ENCODE results near the gene CDK14.

The CDK14 gene

GRCh38 chr7:90838799-90839198 lies 242.7 kb downstream of the CDK14 start:
- no peak for TF ChIP-seq CTCF (IDR thresholded peaks at IDR 0.05; ENCODE audit: insufficient read depth, low read length, poor library complexity, severe bottlenecking)
- Histone ChIP-seq H3K4me3 (replicated peaks; ENCODE audit: low read depth, low read length) (no peak overlapping the region), H3K36me3 (ENCODE audit: control insufficient read depth, insufficient read depth, low read length) (no peaks in the 10 kb centered on the region), H3K27me3 (replicated peaks; ENCODE audit: control insufficient read depth, insufficient read depth, low read length) (no peaks in the 10 kb centered on the region)
- DNase-seq (ENCODE audit: extremely low read depth, insufficient read length) = no peak

DNA sequence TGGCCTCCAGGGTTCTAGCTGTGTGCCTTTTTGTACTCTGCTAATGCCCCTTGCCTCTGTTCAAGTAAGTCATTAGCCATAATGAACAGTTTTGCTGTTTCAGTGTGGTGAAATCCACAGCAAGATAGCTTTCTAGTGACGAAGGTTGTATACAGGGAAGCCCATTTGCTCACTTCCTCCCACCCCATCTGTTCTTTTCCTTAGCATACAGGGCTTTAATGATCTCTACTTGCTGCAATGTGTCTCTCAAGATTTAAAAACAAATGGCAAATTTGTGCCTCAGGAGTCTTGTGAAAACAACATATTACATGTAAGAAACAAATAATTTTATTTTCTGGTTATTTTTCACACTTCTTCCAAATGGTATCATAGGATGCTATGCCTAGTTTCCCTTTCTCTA lies 243.2 kb downstream of the CDK14 start:
- no peak for DNase-seq (ENCODE audit: extremely low read depth, insufficient read length)
- Histone ChIP-seq H3K4me3 (replicated peaks; ENCODE audit: low read depth, low read length) (no peak overlapping the region), H3K36me3 (ENCODE audit: control insufficient read depth, insufficient read depth, low read length) (no peaks in the 10 kb centered on the region), H3K27me3 (replicated peaks; ENCODE audit: control insufficient read depth, insufficient read depth, low read length) (no peaks in the 10 kb centered on the region)
- TF ChIP-seq CTCF (IDR thresholded peaks at IDR 0.05; ENCODE audit: insufficient read depth, low read length, poor library complexity, severe bottlenecking) = no peak

DNA sequence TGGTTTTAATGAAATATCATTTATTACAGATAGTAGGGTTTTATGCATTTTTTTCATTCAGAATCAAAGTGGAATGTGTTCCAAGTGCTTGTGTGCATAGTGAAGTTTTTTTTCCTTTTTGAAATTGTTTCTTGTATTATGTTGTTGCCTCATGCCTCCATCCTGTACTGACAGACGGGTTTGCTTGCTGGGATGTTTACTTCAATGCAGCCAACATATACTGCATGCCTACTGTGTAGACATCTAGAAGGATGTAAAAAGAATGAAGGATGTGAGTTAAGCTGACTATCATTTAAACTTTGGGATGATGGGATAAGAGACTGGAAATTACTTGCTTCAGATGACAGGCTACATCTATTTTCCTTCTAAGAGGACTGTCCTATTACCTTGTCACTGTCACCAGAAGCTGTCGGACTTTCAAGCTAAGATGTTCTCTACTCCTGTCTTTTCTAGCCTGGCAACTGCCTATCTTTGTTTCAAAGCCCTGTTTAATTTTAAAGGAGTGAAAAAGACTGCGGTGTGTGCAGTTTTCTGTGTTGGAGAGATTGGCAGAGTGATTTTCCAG lies 243.7 kb downstream of the CDK14 start:
- Histone ChIP-seq H3K36me3 (ENCODE audit: control insufficient read depth, insufficient read depth, low read length) (no peaks in the 10 kb centered on the region), H3K27me3 (replicated peaks; ENCODE audit: control insufficient read depth, insufficient read depth, low read length) (no peaks in the 10 kb centered on the region), H3K4me3 (replicated peaks; ENCODE audit: low read depth, low read length) (no peak overlapping the region)
- TF ChIP-seq CTCF (IDR thresholded peaks at IDR 0.05; ENCODE audit: insufficient read depth, low read length, poor library complexity, severe bottlenecking) = no peak
- DNase-seq (ENCODE audit: extremely low read depth, insufficient read length) = no peak

DNA sequence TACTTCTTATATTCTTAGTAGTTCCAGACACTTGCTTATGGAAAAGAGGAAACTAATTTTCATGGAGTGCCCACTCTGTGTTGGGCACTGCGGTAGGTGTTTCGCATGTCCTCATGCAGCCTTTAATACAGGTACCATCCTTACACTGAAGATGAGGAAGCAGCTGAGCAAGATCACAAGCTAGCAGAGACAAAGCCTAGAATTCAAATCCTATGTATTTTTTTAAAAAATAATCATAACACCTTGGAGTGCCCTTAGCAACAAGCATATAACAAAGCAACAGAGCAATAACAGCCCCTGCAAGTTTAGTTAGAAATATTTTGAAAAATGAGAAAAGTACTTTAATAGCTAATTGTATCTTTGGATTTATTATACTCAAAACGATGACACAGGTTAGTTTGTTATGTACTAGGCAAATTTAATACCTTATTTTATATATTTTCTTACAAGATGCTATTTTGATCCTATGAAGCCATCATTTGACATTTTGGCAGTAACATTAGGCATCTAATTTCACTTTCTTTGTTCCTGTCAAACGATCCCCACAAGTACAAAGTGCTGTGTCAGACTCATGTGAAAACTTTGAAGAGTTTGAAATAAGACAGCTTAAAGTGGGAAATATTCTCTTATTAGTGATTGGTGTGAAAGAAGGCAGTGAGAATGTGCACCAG lies 245.8 kb downstream of the CDK14 start:
- no peak for TF ChIP-seq CTCF (IDR thresholded peaks at IDR 0.05; ENCODE audit: insufficient read depth, low read length, poor library complexity, severe bottlenecking)

DNA sequence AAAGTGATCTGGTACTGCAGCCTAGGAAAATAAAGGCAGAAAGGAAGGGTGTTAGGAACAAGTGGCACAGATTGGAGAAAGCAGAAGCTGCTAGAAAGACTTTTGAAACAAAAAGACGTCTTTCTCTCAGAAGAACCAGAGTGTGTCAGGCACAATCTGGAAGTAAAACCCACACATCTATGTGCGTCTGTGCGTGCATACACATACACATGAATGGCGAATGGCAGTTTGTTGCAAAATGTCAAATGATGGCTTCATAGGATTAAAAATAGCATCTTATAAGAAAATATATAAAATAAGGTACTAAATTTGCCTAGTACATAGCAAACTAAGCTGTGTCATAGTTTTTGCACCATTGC lies 246.3 kb downstream of the CDK14 start:
- TF ChIP-seq CTCF (IDR thresholded peaks at IDR 0.05; ENCODE audit: insufficient read depth, low read length, poor library complexity, severe bottlenecking) = no peak
- Histone ChIP-seq H3K4me3 (replicated peaks; ENCODE audit: low read depth, low read length) (no peak overlapping the region), H3K27me3 (replicated peaks; ENCODE audit: control insufficient read depth, insufficient read depth, low read length) (no peaks in the 10 kb centered on the region), H3K36me3 (ENCODE audit: control insufficient read depth, insufficient read depth, low read length) (no peaks in the 10 kb centered on the region)
- no peak for DNase-seq (ENCODE audit: extremely low read depth, insufficient read length)

More for the DNA sequence above, 245.8 kb downstream of the CDK14 start:
- H3K27me3 ChIP-seq (replicated peaks; ENCODE audit: control insufficient read depth, insufficient read depth, low read length) = no peaks in the 10 kb centered on the region
- no peak for DNase-seq (ENCODE audit: extremely low read depth, insufficient read length)
- H3K36me3 ChIP-seq (ENCODE audit: control insufficient read depth, insufficient read depth, low read length) = no peaks in the 10 kb centered on the region
- H3K4me3 ChIP-seq (replicated peaks; ENCODE audit: low read depth, low read length) = no peak overlapping the region
